K562 (cell line): ENCODE results near the gene ARHGAP15.

Experiments
- CEBPB ChIP-seq: fragments of 450-650 bp; IDR thresholded peaks from 2 replicates; pipeline ENCODE4 v1.6.1; 2016; ENCODE audit warnings: missing genetic modification characterization, missing compliant biosample characterization
- EHMT2 ChIP-seq: fragments of 450-650 bp; IDR thresholded peaks from 2 replicates; pipeline ENCODE4 v1.6.1; 2018; ENCODE audit warnings: antibody characterized with exemption
- FIP1L1 ChIP-seq: fragments of 200-400 bp; formaldehyde crosslinking; IDR thresholded peaks from 2 replicates; pipeline ENCODE4 v1.6.1; 2018; ENCODE audit warnings: mild to moderate bottlenecking, low read depth, low read length; ENCODE audit not compliant: poor library complexity, severe bottlenecking
- NCOA2 ChIP-seq, 2 experiments: fragments of 450-650 bp; IDR thresholded peaks; 2 replicates each; pipeline ENCODE4 v1.6.1; 2018; ENCODE audit warnings: mild to moderate bottlenecking in 2 of 2, moderate library complexity in 1 of 2; ENCODE audit not compliant: partially characterized antibody in 2 of 2
- PHF21A ChIP-seq: fragments of 450-650 bp; IDR thresholded peaks from 2 replicates; pipeline ENCODE4 v1.6.1; 2017; ENCODE audit warnings: low read depth, borderline replicate concordance
- POLR2A ChIP-seq: fragments of 450-650 bp; conservative IDR thresholded peaks from 2 replicates; pipeline ENCODE4 v1.6.1; 2016
- REST ChIP-seq, 2 experiments: fragments of 450-650 bp; formaldehyde crosslinking in 1 of 2; IDR thresholded peaks; 2 replicates each; pipeline versions ENCODE4 v1.4.0 to v1.6.1; 2014 to 2020; ENCODE audit warnings: mild to moderate bottlenecking in 2 of 2, borderline replicate concordance in 1 of 2, low read depth in 1 of 2
- ZNF212 ChIP-seq: fragments of 450-650 bp; formaldehyde crosslinking; IDR thresholded peaks from 2 replicates; pipeline ENCODE4 v1.4.0; 2020; ENCODE audit warnings: mild to moderate bottlenecking
- ZNF512 ChIP-seq: IDR thresholded peaks from 2 replicates; pipeline ENCODE4 v1.6.1; 2016; ENCODE audit warnings: missing genetic modification characterization, missing compliant biosample characterization

DNA sequence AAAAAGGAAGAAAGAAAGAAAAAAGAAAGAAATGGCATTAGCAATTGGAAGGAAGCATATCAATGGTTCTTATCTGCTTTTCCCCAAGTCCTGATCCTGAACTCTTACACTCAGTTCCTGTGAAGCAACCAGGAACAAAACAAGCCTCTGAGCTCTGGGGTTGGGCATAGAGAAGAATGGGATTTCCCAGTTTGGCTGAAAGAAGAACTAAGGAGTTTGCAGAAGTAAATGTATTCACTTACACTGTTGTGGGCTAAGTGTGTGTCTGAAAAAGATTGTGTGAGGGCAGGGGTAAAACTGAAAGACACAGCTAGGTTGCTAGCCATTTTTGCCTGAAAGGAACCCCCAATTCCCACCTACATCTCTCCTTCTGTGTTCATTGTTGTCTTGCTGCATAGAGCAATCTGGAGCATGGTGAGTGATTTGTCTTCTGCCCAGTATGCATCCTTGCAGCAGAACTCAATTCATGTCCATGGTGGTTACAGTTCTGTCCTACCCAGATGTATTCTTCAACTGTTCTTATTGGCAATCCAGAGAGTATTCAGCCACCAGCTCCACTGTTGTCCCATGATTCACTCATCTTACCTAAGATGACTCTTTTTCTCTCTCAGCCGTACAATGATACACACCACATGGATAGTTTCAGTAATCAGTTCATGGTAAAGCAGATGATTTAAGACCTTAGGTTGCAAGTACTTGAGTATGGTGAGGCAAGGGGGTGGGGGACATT, 348.7 kb downstream of the ARHGAP15 start:
- no peak for TF ChIP-seq CEBPB (tag)
- no peak for TF ChIP-seq REST (IDR thresholded peaks at IDR 0.05; ENCODE audit: borderline replicate concordance)
- TF ChIP-seq REST (CRISPR knock-in tag; IDR thresholded peaks at IDR 0.05; ENCODE audit: low read depth) = no peak
- TF ChIP-seq ZNF512 = no peak
- no peak for TF ChIP-seq POLR2A
- TF ChIP-seq PHF21A = no peak
- TF ChIP-seq NCOA2 (IDR thresholded peaks at IDR 0.05; ENCODE audit: partially characterized antibody in 2 of 2) = no peak
- no peak for TF ChIP-seq FIP1L1
- no peak for TF ChIP-seq ZNF212 (CRISPR knock-in tag)
- no peak for TF ChIP-seq EHMT2
